Activated CD8-positive, alpha-beta T cell treated with anti-CD3 and anti-CD28 coated beads for 36 hours (primary cell): Measurements from ENCODE around the gene ACTR2. TPM values are rescaled to one million over a fixed set of nuclear protein-coding genes. Genes with fewer than 3 reads are reported as not detected.

Experiments used
- ATAC-seq: fragments of 200-7000 bp; cut with Tn5 transposase; one replicate; pipeline ENCODE4 v1.10.0; 2021; ENCODE audit warnings: mild to moderate bottlenecking, moderate library complexity
- CTCF ChIA-PET: fragments of 350-600 bp; sonication (Branson Sonifier 250); formaldehyde crosslinking; loops from one replicate; lab custom pipeline; 2021; ENCODE audit warnings: antibody characterized with exemption; lab: Charles Lee
- POLR2A ChIA-PET: fragments of 350-600 bp; sonication (Branson Sonifier 250); formaldehyde crosslinking; loops from one replicate; lab custom pipeline; 2021; ENCODE audit warnings: antibody characterized with exemption; lab: Charles Lee
- DNase-seq: peaks from one replicate; pipeline ENCODE4 v3.0.0-alpha.2; 2020
- H3K27ac Mint-ChIP-seq: one replicate; pipeline ENCODE4 v1.8.0; 2021; ENCODE audit warnings: mild to moderate bottlenecking, mixed read lengths
- H3K27me3 Mint-ChIP-seq: one replicate; pipeline ENCODE4 v1.8.0; 2021; ENCODE audit warnings: mixed read lengths
- H3K36me3 Mint-ChIP-seq: one replicate; pipeline ENCODE4 v1.8.0; 2021; ENCODE audit warnings: low read depth, mixed read lengths
- H3K4me1 Mint-ChIP-seq: one replicate; pipeline ENCODE4 v1.8.0; 2021; ENCODE audit warnings: low read depth, mixed read lengths
- H3K4me3 Mint-ChIP-seq: one replicate; pipeline ENCODE4 v1.8.0; 2021; ENCODE audit warnings: mild to moderate bottlenecking, moderate library complexity, mixed read lengths
- H3K9me3 Mint-ChIP-seq: one replicate; pipeline ENCODE4 v1.8.0; 2021; ENCODE audit warnings: mixed read lengths
- intact Hi-C: fragments of 100-400 bp; cut with micrococcal nuclease; formaldehyde crosslinking; loops from one replicate; pipeline ENCODE4 v1.10.0; 2022
- total RNA-seq, 2 experiments: library from RNA; stranded (reverse); gene quantifications; one replicate each; pipeline ENCODE4 v1.2.3, GENCODE V29; 2021
- TF ChIP-seq, protein P1 (sequence below): fragments of 200-600 bp; IDR thresholded peaks from one replicate; pipeline ENCODE4 v1.8.0; 2022; ENCODE audit warnings: antibody characterized with exemption, mild to moderate bottlenecking

The ACTR2 gene
- total RNA-seq, 2 experiments from 2014 or later, result 331 to 341 TPM

DNA sequence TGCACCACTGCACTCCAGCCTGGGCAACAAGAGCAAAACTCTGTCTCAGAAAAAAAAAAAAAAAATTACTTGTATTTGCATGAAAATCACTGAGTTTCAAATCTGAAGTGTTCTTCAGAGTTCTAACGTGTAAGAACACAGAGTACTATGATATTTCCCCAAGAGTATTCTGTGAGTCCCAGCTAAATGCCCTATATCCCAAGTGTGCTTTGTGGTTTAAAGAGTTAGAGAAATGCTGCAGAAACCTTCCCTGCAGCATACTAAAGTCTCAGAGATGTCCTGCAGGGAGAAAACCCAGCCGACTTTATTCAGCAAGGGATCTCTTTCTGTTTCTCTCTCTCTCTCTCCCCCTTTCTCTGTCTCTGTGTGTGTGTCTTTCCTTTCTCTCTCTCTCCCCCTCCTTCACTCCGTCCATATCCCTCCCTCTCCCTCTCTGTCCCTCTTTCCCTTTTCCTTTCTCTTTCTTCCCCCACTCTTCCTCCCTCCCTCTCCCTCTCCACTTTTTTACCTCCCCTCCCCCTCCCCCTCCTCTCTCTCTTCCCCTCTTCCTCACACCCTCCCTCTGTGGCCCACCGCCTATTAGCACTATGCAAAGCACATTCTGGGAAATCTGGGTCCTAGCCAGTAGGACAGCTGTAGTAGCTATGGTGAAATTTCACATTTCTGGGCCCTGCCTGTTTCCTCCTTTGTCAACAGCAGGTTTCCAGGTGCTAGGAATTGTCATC lies 54.2 kb downstream of the ACTR2 start:
- ATAC-seq, result no peak
- H3K9me3 Mint-ChIP-seq, result no peaks in the 10 kb centered on the region
- no peak overlapping the region for H3K4me3 Mint-ChIP-seq
- intact Hi-C loops, result no loop called here
- TF ChIP-seq, protein P1, sequence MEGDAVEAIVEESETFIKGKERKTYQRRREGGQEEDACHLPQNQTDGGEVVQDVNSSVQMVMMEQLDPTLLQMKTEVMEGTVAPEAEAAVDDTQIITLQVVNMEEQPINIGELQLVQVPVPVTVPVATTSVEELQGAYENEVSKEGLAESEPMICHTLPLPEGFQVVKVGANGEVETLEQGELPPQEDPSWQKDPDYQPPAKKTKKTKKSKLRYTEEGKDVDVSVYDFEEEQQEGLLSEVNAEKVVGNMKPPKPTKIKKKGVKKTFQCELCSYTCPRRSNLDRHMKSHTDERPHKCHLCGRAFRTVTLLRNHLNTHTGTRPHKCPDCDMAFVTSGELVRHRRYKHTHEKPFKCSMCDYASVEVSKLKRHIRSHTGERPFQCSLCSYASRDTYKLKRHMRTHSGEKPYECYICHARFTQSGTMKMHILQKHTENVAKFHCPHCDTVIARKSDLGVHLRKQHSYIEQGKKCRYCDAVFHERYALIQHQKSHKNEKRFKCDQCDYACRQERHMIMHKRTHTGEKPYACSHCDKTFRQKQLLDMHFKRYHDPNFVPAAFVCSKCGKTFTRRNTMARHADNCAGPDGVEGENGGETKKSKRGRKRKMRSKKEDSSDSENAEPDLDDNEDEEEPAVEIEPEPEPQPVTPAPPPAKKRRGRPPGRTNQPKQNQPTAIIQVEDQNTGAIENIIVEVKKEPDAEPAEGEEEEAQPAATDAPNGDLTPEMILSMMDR, result no peak
- H3K36me3 Mint-ChIP-seq, result no peaks in the 10 kb centered on the region
- POLR2A ChIA-PET, result interaction anchor here (0.9 to 1.0 kb wide), 2 partner anchors 12 to 21 kb away, joined by 3 read pairs; no protein-coding TSS in a partner anchor
- H3K27ac Mint-ChIP-seq, result no peak overlapping the region
- H3K27me3 Mint-ChIP-seq, result peaks cover 5% of the 10 kb centered on the region
- peaks cover 12% of the 10 kb centered on the region for H3K4me1 Mint-ChIP-seq
- no peak for DNase-seq
- CTCF ChIA-PET, result interaction anchor here (1.3 to 1.5 kb wide), 2 partner anchors 15 to 17 kb away, joined by 3 to 5 read pairs; no protein-coding TSS in a partner anchor

GRCh38 chr2:65282477-65283053 lies 54.9 kb downstream of the ACTR2 start:
- no peak for DNase-seq
- ChIA-PET CTCF (interaction anchor here (1.3 to 1.5 kb wide), 2 partner anchors 14 to 18 kb away, joined by 3 to 5 read pairs; no protein-coding TSS in a partner anchor), POLR2A (interaction anchor here (0.9 kb wide), 1 partner anchor 20 kb away, joined by 3 read pairs; no protein-coding TSS in a partner anchor)
- TF ChIP-seq, protein P1, result no peak
- no peak for ATAC-seq
- Mint-ChIP-seq H3K27ac (no peak overlapping the region), H3K36me3 (no peaks in the 10 kb centered on the region), H3K27me3 (peaks cover 5% of the 10 kb centered on the region), H3K4me3 (no peak overlapping the region), H3K4me1 (peaks cover 12% of the 10 kb centered on the region), H3K9me3 (no peaks in the 10 kb centered on the region)
- intact Hi-C loops, result no loop called here

- CTCF ChIA-PET, result interaction anchor here (1.0 kb wide), 1 partner anchor 22 kb away, joined by 4 read pairs; no protein-coding TSS in a partner anchor
- peaks cover 6% of the 10 kb centered on the region for H3K27me3 Mint-ChIP-seq
- TF ChIP-seq, protein P1, result no peak
- intact Hi-C loops, result no loop called here
- no peaks in the 10 kb centered on the region for H3K9me3 Mint-ChIP-seq
- H3K4me3 Mint-ChIP-seq, result no peak overlapping the region
- POLR2A ChIA-PET, result interaction anchor here (1.6 kb wide), 1 partner anchor 10 kb away, joined by 6 read pairs; no protein-coding TSS in a partner anchor
- H3K27ac Mint-ChIP-seq, result no peak overlapping the region
- no peaks in the 10 kb centered on the region for H3K4me1 Mint-ChIP-seq
- DNase-seq, result no peak
- ATAC-seq, result no peak
- H3K36me3 Mint-ChIP-seq, result no peaks in the 10 kb centered on the region
Measured at GRCh38 chr2:65287364-65287763, 59.7 kb downstream of the ACTR2 start.

- Mint-ChIP-seq H3K27me3 (peaks cover 4% of the 10 kb centered on the region), H3K27ac (no peak overlapping the region), H3K4me3 (no peak overlapping the region), H3K4me1 (no peaks in the 10 kb centered on the region), H3K9me3 (no peaks in the 10 kb centered on the region), H3K36me3 (no peaks in the 10 kb centered on the region)
- ChIA-PET CTCF (interaction anchor here (1.5 kb wide), 1 partner anchor 26 kb away, joined by 3 read pairs; no protein-coding TSS in a partner anchor), POLR2A (no interaction called here)
- DNase-seq (no peak), ATAC-seq (no peak)
- intact Hi-C loops, result no loop called here
- TF ChIP-seq, protein P1, result no peak
Measured at GRCh38 chr2:65291216-65292105, 63.8 kb downstream of the ACTR2 start.
